GM19463 (cell line): ENCODE results near the gene MX1.
"Not testable (repeated sequence)": the region's sequence is repeated elsewhere in the genome, so short reads cannot be mapped to it uniquely, and the experiment has no call there.

Source experiments
- ATAC-seq: cut with Tn5 transposase; IDR thresholded peaks from one replicate; pipeline ENCODE4 v1.9.1; 2021; ENCODE audit warnings: mild to moderate bottlenecking, moderate library complexity; ENCODE audit not compliant: unreplicated experiment

MX1 gene

GRCh38 chr21:41406340-41406739, 19.7 kb upstream of the MX1 start:
- no peak for ATAC-seq

GRCh38 chr21:41407541-41408460, 18.2 kb upstream of the MX1 start:
- ATAC-seq, result no peak

DNA sequence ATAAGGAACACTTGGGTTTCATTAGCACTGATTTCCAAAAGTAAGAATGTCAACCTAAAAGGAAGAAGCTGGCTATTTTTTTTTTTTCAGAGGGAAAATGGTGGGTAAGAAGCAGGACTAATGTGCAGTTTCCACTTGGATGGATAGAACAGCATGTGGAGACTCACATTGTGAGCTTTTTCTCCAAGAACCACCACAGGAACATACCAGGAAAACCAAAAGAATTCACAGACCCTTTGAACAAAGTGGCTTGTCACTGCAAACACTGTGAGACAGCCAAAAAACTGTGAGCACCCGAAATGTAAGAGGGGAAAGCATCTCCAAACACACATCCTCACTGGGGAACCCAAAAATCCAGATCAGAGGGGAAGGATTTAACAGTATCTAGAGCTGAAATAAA, 15.7 kb upstream of the MX1 start:
- no peak for ATAC-seq

DNA sequence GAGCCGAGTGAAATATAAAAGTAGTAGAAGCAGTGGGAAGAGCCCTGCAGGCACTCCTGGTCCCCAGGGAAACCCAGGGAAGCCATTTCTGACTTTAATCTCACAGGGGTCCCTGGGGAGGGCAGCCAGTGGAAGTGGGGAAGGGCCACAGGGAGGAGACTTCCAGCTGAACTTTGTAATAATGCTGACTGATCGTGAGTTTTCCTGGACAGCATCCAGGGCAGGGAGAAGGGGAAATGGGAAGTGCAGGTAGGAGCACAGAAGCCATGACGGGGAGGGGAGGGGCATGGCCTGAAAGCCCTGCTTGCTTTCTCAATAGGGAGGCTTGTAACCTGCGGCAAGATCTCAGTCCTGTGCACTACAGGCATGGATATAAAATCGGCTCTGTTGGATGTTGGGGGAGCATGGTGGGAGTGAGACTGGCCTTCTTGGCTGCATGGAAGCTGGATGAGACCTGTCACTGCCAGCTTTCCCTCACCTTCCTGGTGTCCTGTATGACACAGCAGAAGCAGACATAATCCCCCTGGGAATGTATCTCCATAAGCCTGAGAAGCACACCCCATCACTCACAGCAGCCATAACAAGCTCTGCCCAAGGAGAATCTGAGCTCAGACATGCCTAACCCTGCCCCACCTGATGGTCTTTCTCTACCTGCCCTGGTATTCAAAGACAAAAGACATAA, 15.1 kb upstream of the MX1 start:
- ATAC-seq, result no peak

GRCh38 chr21:41411449-41412089, 14.5 kb upstream of the MX1 start:
- no peak for ATAC-seq

- ATAC-seq, result not testable (repeated sequence)
Measured at GRCh38 chr21:41417505-41417904, 8.5 kb upstream of the MX1 start.

DNA sequence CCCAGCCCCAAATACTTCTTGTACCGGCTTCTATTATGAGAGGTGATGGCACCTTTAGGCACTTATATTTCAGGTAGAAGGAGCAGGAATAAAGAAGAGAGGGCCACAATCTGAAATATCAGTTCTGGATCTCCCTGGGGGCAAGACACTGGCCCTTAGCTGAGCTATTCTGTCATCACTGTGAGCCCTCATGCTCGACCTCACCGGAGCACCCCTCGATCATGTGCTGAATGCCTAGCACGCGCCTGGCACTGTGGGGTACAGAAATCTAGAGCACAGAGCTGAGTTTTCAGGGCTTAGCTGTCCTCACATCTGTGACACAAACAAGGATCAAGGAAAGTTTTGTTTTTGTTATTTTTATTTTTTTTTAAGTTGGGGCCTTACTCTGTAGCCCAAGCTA, 7.6 kb upstream of the MX1 start:
- no peak for ATAC-seq

DNA sequence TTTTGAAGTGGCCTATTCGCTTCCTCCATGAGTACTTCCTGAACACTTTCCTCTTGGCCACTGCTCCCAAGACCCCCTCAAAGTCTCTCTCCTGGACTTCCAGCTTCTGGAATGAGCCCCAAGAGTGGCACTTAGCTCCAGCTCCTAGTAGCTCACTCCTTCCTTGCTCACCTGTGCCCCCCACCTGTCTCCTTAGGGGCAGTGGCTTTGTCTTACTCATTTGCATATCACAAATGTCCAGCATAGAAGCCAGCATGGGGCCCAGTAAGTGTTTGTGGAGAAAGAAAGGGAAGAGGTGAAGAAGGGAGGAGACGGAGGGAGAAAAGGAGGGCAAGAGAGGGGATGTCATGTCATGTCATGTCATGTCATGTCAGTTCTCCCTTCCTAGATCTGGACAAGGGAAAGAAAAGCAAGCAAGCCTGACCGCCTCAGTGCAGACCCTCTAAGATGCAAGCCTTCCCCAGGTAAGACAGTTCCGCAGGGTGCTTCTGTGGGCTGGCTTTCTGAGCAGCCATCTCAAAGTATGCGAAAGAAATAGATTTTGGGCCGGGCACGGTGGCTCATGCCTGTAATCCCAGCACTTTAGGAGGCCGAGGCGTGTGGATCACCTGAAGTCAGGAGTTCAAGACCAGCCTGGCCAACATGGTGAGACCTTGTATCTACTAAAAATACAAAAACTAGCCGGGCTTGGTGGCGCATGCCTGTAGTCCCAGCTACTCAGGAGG, 6.9 kb upstream of the MX1 start:
- no peak for ATAC-seq

DNA sequence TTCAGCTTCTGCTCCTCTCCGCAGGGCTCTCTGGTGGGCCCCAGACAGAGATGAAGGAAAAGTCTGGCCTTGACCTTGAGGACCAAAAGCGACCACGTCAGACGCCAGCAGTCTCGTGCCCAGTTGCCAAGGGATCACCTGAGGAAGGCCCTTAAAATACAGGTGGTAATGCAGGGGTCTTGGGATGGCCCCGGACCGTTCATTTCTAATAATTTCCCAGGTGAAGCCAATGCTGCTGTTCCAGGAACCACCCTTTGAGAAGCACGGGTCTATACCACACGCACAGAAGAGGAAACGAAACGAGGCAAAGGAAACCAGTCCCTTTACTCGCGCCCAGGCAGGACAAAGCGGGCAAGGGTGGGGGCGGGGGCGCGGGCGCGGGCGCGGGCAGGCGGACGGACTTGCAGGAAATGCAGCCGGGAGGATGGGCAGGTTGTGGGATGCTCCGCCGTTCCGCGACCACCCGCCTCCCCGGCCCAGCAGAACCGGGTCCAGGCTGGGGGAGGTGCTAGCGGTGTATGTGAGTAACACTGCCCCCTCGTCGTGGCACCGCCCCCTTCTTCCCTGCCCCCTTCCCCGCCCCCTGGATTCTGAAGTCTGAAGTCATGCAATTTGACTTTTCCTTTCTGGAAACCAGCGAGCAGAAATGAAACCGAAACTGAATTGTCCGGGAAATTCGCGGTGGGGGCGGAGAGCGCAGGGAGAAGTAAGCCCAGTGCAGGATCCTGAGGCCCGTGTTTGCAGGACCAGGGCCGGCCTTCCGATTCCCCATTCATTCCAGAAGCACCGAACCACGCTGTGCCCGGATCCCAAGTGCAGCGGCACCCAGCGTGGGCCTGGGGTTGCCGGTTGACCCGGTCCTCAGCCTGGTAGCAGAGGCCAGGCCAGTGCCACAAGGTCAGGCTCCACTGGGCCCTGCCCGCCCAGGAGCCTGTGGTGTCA, 5.8 kb upstream of the MX1 start:
- ATAC-seq, result peak; percentile 71

DNA sequence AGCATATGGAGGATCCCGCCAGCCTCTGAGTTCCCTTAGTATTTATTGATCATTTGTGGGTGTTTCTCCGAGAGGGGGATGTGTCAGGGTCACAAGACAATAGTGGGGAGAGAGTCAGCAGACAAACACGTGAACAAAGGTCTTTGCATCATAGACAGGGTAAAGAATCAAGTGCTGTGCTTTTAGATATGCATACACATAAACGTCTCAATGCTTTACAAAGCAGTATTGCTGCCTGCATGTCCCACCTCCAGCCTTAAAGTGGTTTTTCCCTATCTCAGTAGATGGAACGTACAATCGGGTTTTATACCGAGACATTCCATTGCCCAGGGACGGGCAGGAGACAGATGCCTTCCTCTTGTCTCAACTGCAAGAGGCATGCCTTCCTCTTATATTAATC, 5.0 kb upstream of the MX1 start:
- not testable (repeated sequence) for ATAC-seq

GRCh38 chr21:41422546-41423304, 3.3 kb upstream of the MX1 start:
- no peak for ATAC-seq

GRCh38 chr21:41423305-41423636, 2.8 kb upstream of the MX1 start:
- ATAC-seq, result not testable (repeated sequence)

DNA sequence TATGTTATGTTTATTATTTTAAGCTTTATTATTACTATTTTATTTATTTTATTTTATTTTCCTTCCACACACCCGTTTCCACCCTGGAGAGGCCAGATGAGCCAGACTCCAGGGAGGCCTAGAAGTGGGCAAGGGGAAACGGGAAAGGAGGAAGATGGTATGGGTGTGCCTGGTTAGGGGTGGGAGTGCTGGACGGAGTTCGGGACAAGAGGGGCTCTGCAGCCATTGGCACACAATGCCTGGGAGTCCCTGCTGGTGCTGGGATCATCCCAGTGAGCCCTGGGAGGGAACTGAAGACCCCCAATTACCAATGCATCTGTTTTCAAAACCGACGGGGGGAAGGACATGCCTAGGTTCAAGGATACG, 468 bp upstream of the MX1 start:
- ATAC-seq, result no peak

DNA sequence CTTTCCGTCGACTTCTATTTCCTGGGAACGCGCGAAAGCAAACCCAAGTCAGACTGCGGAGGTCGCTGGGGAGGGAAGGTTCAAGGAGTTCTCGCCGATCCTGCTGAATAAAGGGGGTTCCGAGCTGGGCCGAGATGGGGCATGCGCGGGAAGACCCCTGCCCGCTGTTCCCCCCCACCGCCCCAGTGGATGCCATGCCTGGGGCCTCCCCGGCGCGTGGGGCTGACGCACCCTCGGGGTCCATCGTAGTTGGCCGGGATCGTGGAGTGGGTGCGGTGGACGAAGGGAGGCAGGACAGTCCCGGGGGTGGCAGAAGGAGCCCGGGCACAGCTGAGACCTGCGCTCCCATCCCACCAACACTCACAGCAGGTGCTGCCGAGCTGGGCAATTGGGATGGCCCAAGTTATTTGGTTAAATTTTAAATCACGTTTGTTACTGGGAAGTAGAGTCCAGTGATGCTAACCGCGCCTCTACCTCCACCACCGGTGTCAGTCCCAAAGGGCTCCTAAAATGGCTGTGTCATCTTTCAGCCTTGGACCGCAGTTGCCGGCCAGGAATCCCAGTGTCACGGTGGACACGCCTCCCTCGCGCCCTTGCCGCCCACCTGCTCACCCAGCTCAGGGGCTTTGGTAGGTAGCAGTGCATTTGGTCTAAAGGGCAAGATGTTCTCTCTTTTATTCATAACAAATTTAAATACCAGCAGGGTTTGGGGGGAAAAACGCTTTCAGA, 801 bp downstream of the MX1 start:
- no peak for ATAC-seq

DNA sequence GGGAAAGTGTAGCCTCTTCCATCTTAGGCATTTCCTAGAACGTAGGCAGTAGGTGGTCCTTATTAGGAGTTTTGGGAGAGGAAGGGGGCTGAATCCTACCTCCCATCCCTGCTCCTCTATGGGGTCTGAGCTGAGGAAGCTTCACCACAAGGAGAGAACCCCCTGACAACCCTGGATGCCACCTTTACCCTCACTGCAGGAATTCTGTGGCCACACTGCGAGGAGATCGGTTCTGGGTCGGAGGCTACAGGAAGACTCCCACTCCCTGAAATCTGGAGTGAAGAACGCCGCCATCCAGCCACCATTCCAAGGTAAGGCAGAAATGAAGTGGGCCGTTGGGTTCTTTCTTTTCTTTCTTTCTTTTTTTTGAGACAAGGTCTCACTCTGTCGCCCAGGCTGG, 1.5 kb downstream of the MX1 start:
- ATAC-seq, result no peak

DNA sequence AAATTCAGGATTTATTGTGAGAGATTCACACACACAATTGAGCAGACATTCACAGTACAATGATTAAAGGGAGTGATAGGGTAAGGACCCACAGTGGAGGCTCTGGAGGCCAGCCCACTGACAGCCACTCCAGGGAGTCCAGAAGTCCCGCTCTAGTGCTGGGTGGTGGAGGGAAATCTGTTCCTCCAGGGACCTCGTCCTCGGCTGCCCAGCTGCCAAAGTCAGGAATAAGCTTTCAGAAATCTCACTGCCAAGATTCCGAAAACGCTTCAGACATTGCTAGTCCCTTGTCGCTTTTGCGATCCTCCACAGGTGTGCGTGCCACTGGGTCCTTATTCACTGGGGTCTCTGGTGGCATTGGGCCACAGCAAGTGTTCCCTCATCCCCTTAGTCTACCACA, 2.3 kb downstream of the MX1 start:
- ATAC-seq, result no peak

GRCh38 chr21:41428847-41429246, 2.8 kb downstream of the MX1 start:
- ATAC-seq, result no peak

DNA sequence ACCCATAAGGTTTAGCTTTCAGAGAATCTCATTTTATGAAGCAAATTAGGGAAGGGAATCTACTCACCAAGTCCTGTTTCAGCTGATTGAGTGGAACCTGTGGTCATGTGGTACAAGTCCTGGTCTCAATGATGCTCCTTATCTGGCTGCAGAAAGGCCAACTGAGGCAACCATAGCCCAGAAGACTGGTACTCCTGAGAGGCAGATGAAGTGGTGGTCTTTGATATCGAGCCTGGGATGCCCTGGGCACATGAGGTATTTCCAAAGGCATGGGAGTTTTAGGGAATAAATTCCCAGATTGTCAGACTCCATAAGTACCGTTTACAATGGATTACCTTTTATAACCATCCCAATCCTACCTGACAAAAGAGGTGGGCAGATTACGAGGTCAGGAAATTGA, 3.3 kb downstream of the MX1 start:
- ATAC-seq, result no peak

- ATAC-seq, result no peak
Measured at GRCh38 chr21:41429925-41430491, 4.0 kb downstream of the MX1 start.
